Bone marrow (tissue), 2 donors: Measurements from ENCODE around the gene PEAR1.

Source experiments
- DNase-seq, 2 donors: peaks; one replicate each; lab custom pipeline; 2025; lab: John Stamatoyannopoulos, UW

Gene PEAR1

DNA sequence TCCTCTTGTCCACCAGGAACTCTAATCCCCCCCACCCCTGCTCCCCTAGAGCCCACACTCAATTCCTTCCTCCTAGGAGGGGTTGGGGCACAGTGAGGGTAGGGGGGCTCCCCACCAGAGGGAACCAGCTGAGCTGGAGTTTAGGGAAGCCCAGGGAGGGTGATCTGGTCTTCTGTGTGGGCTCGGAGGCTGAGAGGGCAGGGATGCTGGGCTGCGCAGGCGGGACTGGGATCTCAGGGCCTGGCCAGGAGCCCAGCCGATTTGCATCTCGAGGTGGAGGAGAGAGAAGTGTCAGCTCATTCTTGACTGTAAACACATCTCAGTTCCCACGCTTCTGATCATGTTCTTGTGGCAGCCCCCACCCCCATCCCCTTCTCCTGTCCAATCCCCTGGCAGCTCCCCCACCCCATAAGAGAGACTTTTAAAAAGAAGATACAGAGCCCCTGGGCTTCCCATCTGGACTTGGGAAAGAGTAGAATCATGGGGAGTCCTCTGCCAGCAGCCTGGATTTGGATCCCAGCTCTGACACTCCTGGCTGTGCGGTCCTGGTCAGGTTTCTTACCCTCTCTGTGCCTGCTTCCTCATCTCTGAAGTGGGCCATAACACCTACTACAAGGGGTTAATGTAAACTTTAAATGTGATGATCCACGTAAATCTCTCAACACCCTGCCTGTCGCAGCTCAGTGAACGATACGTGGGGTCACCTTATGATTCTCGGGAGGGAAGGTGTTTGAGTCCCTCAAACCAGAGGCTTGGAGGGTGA, 6.6 kb downstream of the PEAR1 start:
- no peak for DNase-seq

DNA sequence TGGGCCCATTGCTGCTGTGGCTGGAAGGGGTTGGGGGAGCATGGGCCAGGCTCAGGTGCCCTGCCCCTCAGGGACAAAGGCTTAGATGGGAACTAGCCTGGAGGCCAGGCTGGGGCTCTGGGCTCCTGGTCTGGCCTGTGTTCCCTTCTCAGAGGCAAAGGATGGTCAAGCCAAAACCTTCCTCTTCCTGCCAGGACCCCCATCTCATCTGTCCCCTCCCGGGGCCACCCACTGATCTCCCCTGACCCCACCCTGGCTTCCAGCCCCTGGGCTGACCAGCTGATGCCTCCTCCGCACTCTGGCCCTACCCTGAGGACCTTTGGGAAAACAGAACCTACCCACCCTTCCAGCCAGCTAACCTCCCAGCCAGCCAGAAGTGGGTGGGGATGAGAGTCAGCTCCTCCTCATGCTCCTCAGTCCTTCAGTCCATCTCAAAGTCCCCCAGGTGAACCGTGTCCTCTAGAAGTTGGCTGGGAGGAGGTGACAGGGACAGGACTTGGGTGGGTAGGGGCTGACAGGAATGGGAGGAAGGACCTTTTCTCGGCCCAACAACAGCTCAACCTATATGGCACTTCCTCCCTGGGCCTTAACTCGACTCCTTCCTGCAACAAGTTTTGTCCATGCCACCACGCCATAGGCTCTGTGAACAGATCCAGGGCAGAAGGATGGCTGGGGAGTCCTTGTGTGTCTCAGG, 7.5 kb downstream of the PEAR1 start:
- DNase-seq: no peak

GRCh38 chr1:156901590-156901900, 8.0 kb downstream of the PEAR1 start:
- no peak for DNase-seq

GRCh38 chr1:156901966-156902915, 8.7 kb downstream of the PEAR1 start:
- no peak for DNase-seq

DNA sequence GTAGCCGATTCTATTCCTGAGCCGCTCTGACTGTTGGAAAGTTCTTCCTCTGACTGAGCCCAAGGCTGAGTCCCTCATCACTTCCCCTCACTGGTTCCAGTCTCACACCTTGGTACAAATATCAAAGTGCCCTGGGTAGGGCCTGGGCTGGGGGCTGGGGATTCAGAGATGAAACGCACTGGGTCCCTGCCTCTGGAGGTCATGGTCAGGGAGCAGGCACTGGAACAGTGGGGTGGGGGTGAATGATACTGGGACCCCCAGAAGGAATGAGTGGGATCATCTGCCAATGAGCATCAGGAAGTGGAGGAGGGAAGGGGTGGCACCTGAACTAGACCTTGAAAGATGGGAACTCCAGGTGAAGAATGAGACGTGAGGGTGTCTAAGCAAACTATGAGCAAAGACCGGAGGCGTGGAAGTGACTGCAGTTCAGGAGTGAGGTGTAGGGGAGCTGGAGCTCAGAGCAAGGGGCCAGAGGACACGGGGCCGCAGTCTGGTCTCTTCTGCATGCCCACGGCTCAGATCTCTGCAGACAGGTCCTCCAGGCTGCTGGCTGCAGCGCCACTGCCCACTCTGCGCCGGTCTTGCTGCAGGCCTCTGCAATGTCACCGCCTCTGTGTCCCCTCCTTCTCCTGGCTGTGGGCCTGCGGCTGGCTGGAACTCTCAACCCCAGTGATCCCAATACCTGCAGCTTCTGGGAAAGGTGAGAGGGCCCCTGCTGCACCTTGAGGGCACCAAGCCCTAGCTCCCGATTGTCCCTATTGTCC, 10.0 kb downstream of the PEAR1 start:
- no peak for DNase-seq

DNA sequence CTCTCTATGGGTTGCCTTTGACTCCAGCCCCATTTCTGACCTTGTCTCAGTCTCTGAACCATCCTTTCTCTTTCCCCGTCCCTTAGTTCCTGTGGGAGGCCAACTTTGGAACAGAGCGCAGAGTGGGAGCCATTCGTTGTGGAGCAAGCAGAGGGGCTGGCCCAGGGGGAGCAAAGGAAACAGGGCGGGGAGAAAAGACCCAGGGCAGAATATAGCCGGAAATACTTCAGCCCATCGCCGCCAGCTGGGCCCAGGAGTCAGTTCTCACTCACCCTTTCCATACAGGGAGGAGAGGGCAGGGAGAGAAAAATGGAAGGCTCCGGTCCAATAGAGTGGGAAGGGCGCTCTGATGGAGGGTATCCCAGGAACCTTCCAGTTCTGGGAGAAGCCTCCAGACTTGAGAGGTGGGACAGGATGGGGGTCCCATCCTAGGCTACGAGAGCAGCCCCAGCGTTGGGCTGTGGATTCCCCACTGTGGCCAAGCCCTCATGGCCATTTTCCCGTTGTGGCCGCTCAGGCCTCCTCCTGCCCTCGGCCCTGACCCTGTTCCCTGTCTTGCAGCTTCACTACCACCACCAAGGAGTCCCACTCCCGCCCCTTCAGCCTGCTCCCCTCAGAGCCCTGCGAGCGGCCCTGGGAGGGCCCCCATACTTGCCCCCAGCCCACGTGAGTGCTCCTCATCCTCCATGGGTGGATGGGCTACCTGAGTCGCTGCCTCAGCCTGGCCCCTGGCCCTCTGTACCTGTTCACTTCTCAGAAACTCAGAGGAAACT, 10.9 kb downstream of the PEAR1 start:
- DNase-seq: no peak

GRCh38 chr1:156905176-156905575, 11.7 kb downstream of the PEAR1 start:
- no peak for DNase-seq

GRCh38 chr1:156905651-156906050, 12.1 kb downstream of the PEAR1 start:
- DNase-seq: no peak

DNA sequence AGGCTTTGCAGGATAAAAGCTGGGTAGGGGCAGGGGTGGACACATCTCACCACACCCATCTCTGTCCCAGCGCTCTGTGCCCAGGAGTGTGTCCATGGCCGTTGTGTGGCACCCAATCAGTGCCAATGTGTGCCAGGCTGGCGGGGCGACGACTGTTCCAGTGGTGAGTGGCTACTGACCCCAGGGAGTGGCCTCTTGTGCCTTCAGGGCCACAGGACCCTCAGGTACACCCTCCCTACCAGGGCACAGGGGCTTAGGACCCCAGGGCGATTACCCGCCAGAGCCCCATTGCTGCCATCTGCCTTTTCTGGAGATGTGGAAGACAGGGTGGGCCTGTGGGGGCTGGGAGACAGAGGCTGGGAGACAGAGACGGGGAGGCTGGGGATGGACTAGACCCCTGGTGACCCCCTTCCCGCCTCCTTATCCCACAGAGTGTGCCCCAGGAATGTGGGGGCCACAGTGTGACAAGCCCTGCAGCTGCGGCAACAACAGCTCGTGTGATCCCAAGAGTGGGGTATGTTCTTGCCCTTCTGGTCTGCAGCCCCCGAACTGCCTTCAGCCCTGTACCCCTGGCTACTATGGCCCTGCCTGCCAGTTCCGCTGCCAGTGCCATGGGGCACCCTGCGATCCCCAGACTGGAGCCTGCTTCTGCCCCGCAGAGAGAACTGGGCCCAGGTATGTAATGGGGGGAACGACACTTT, 12.8 kb downstream of the PEAR1 start:
- DNase-seq: no peak

DNA sequence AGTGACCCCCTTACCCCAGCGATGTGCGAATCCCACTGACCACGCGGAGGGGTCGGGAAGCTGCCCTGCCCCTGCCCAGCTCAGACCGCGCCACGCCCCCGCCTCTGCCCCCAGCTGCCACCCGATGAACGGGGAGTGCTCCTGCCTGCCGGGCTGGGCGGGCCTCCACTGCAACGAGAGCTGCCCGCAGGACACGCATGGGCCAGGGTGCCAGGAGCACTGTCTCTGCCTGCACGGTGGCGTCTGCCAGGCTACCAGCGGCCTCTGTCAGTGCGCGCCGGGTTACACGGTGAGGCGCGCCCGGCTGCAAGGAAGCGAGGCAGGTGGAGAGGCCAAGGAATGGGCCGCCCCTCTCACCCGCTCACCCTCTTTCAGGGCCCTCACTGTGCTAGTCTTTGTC, 15.0 kb downstream of the PEAR1 start:
- no peak for DNase-seq

- no peak for DNase-seq
Measured at GRCh38 chr1:156908955-156909354, 15.4 kb downstream of the PEAR1 start.

- DNase-seq: no peak
Measured at GRCh38 chr1:156909671-156910070, 16.2 kb downstream of the PEAR1 start.

DNA sequence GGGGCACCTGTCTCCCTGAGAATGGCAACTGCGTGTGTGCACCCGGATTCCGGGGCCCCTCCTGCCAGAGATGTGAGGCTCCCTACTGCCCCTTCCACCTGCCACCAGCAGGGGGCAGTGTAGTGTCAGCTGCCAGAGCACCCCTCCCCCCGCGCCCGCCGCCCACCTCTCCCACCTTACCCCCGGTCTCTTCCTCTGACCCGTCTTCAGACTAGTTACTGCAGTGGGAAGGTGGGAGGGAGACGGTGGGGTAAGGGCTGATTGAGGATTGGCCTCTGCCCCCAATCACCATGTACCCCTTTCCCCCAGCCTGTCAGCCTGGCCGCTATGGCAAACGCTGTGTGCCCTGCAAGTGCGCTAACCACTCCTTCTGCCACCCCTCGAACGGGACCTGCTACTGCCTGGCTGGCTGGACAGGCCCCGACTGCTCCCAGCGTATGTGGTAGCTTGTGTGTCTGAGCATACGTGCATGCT, 16.8 kb downstream of the PEAR1 start:
- DNase-seq: peak in 1 of 2 donors; percentile 21

GRCh38 chr1:156911577-156912298, 18.2 kb downstream of the PEAR1 start:
- peak in 1 of 2 donors; percentile 24 for DNase-seq

GRCh38 chr1:156912310-156912709, 18.8 kb downstream of the PEAR1 start:
- DNase-seq: no peak

DNA sequence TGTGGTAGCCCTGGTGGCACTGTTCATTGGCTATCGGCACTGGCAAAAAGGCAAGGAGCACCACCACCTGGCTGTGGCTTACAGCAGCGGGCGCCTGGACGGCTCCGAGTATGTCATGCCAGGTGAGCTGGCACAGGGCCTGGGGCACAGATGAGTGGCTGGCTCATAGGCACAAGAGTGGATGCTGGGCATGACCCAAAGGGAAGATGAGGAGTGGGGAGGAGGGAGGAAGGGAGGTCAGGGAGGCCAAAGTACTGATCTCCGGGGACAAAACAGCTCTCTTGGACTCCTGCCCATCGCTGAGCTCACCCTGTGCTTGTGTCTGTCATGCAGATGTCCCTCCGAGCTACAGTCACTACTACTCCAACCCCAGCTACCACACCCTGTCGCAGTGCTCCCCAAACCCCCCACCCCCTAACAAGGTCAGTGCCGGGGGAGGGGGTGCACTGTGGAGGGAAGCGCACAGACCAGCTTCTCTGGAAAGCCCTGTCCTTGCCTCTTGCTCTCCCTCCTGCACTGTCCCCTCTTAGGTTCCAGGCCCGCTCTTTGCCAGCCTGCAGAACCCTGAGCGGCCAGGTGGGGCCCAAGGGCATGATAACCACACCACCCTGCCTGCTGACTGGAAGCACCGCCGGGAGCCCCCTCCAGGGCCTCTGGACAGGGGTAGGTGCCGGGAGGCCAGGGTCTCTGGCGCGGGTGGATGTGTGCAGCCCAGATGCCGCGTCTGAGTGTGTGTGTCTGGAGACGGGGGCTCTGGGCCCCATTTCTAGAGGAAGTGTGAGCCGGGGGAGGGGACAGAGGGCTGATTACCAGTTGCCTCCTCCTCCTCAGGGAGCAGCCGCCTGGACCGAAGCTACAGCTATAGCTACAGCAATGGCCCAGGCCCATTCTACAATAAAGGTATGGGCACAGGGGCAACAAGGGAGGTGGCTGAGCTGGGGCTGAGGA, 19.6 kb downstream of the PEAR1 start:
- no peak for DNase-seq

DNA sequence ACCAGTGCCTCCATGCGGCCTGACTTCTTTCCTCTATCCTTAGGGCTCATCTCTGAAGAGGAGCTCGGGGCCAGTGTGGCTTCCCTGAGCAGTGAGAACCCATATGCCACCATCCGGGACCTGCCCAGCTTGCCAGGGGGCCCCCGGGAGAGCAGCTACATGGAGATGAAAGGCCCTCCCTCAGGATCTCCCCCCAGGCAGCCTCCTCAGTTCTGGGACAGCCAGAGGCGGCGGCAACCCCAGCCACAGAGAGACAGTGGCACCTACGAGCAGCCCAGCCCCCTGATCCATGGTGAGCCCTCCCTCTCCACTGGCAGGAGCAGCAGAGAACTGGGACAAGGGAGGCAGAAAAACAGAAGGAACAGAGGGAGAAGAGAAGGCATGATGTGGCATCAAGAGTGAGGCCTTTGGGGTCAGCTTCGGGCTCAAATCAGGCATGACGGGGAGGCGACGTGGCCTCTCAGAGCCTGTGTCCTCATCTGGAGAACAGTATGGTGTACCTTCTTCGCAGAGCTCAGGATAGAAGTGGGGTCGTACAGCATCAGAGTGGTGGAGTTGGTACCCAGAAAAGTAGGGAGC, 20.4 kb downstream of the PEAR1 start:
- no peak for DNase-seq

GRCh38 chr1:156914440-156914856, 20.9 kb downstream of the PEAR1 start:
- DNase-seq: no peak
